RWPE2 (cell line): ENCODE data around the gene SULT1B1.

Experiments used
- ATAC-seq: fragments of 200-7000 bp; cut with Tn5 transposase; 3 replicates; pipeline ENCODE4 v1.9.1; 2021; ENCODE audit warnings: low read depth
- DNase-seq: peaks from one replicate; pipeline ENCODE4 v3.0.0-alpha.2; 2020; ENCODE audit warnings: low spot score
- H3K27ac ChIP-seq: fragments of 450-650 bp; 2 replicates; pipeline ENCODE4 v1.5.1; 2017; ENCODE audit warnings: mild to moderate bottlenecking; ENCODE audit not compliant: poor library complexity, severe bottlenecking
- H3K27me3 ChIP-seq: fragments of 250-450 bp; sonication (Bioruptor Pico); 2 replicates; pipeline ENCODE4 v1.5.1; 2021; ENCODE audit warnings: mild to moderate bottlenecking, moderate library complexity; ENCODE audit not compliant: insufficient read depth, poor library complexity, severe bottlenecking
- H3K36me3 ChIP-seq: fragments of 250-450 bp; sonication (Bioruptor Pico); 2 replicates; pipeline ENCODE4 v1.5.1; 2020; ENCODE audit warnings: low read depth, mild to moderate bottlenecking, moderate library complexity
- H3K4me1 ChIP-seq: fragments of 250-450 bp; sonication (Bioruptor Pico); 2 replicates; pipeline ENCODE4 v1.5.1; 2021; ENCODE audit warnings: mild to moderate bottlenecking, moderate library complexity; ENCODE audit not compliant: insufficient read depth, poor library complexity, severe bottlenecking
- H3K4me3 ChIP-seq: fragments of 250-450 bp; sonication (Bioruptor Pico); 2 replicates; pipeline ENCODE4 v1.5.1; 2021; ENCODE audit warnings: mild to moderate bottlenecking, moderate library complexity; ENCODE audit not compliant: severe bottlenecking
- H3K9me3 ChIP-seq: fragments of 250-450 bp; sonication (Bioruptor Pico); 2 replicates; pipeline ENCODE4 v1.5.1; 2021; ENCODE audit warnings: mild to moderate bottlenecking, moderate library complexity; ENCODE audit not compliant: severe bottlenecking
- CTCF ChIP-seq: fragments of 450-650 bp; IDR thresholded peaks from one replicate; pipeline ENCODE4 v1.5.1; 2017; ENCODE audit warnings: mild to moderate bottlenecking, moderate library complexity; ENCODE audit not compliant: poor library complexity, severe bottlenecking

The SULT1B1 gene

GRCh38 chr4:69713593-69713992 lies 46.8 kb downstream of the SULT1B1 start:
- Histone ChIP-seq H3K27me3 (no peaks in the 10 kb centered on the region), H3K36me3 (no peaks in the 10 kb centered on the region), H3K27ac (no peak overlapping the region), H3K4me1 (peaks cover 26% of the 10 kb centered on the region), H3K9me3 (peaks cover 3% of the 10 kb centered on the region), H3K4me3 (no peak overlapping the region)
- ATAC-seq (peak; percentile 51; the same call in 2 of the 3 replicates), DNase-seq (no peak)
- TF ChIP-seq CTCF: no peak

GRCh38 chr4:69710580-69710979 lies 49.8 kb downstream of the SULT1B1 start:
- Histone ChIP-seq H3K27me3 (no peaks in the 10 kb centered on the region), H3K4me1 (peaks cover 29% of the 10 kb centered on the region), H3K36me3 (no peaks in the 10 kb centered on the region), H3K27ac (no peak overlapping the region), H3K4me3 (no peak overlapping the region), H3K9me3 (peaks cover 3% of the 10 kb centered on the region)
- DNase-seq (no peak), ATAC-seq (no peak)
- TF ChIP-seq CTCF: no peak

DNA sequence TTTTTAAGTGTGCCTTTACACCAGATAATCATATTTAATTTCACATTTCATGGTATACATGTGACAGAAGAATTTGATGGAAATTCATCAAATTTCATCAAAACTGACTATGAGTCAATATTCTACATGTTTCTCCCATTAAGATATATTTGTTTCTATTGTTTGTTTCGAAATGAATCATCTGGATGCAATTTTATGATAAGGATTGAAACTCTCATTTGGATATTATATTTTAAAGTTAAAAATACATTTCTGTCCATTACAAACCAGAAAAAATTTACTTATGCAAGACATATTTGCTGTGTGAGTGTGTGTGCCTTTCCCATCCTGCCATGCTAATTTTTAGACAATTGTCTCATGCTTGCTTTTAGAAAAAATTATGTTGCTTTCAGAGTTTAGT lies 52.2 kb downstream of the SULT1B1 start:
- ATAC-seq (peak; percentile 69), DNase-seq (no peak)
- Histone ChIP-seq H3K4me3 (no peak overlapping the region), H3K36me3 (no peaks in the 10 kb centered on the region), H3K4me1 (peaks cover 26% of the 10 kb centered on the region), H3K27me3 (no peaks in the 10 kb centered on the region), H3K27ac (peak overlapping the region; percentile 97), H3K9me3 (peaks cover 3% of the 10 kb centered on the region)
- no peak for TF ChIP-seq CTCF

- Histone ChIP-seq H3K36me3 (no peaks in the 10 kb centered on the region), H3K27me3 (no peaks in the 10 kb centered on the region), H3K4me3 (no peak overlapping the region), H3K9me3 (peaks cover 3% of the 10 kb centered on the region), H3K27ac (peak overlapping the region; percentile 97), H3K4me1 (peaks cover 26% of the 10 kb centered on the region)
- DNase-seq (peak; percentile 56), ATAC-seq (peak; percentile 95)
- TF ChIP-seq CTCF: no peak
These were observed 52.6 kb downstream of the SULT1B1 start for GRCh38 chr4:69707807-69708206.

DNA sequence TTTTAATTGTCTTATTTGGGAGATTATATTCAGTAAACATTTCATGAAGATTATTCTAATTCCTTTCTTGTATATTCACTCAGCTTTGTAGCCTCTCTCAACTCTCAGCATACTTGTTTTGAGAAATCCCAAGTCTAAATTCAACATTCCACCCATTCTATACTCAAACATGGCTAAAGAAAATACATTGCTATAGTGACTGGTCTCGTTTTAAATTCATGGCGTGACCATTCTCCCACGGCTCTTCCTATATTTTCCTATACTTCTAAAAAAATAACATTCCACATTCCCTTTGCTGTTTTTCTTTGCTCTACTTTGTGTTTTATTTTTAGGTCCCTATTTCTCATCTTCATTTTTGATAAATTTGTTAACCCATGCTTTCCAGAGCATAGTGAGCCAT lies 58.2 kb downstream of the SULT1B1 start:
- H3K4me1 ChIP-seq: peaks cover 4% of the 10 kb centered on the region
- H3K4me3 ChIP-seq: no peak overlapping the region
- DNase-seq (no peak), ATAC-seq (no peak)
- no peaks in the 10 kb centered on the region for H3K36me3 ChIP-seq
- TF ChIP-seq CTCF: no peak
- peaks cover 6% of the 10 kb centered on the region for H3K9me3 ChIP-seq
- H3K27me3 ChIP-seq: no peaks in the 10 kb centered on the region
- no peak overlapping the region for H3K27ac ChIP-seq
